PFSK-1 (cell line): ENCODE data around the gene CDKN2B-AS1.

Source experiments
- POLR2AphosphoS5 ChIP-seq: IDR thresholded peaks from 2 replicates; pipeline ENCODE4 v1.6.1; 2012; ENCODE audit warnings: low read depth, mild to moderate bottlenecking, control low read depth, low read length, moderate library complexity
- SIN3A ChIP-seq: IDR thresholded peaks from 2 replicates; pipeline ENCODE4 v1.6.1; 2012; ENCODE audit warnings: mild to moderate bottlenecking, low read length, moderate library complexity, borderline replicate concordance; ENCODE audit not compliant: insufficient read depth
- TF ChIP-seq, protein P1 (sequence below), 2 experiments: IDR thresholded peaks; 2 replicates each; pipeline versions ENCODE4 v1.6.1 to v1.8.0; 2011 to 2012; ENCODE audit warnings: low read depth in 2 of 2, low read length in 2 of 2, control low read depth in 1 of 2, inconsistent platforms in 1 of 2, mild to moderate bottlenecking in 1 of 2, moderate library complexity in 1 of 2; ENCODE audit not compliant: insufficient read depth in 1 of 2

- TF ChIP-seq, protein P1, sequence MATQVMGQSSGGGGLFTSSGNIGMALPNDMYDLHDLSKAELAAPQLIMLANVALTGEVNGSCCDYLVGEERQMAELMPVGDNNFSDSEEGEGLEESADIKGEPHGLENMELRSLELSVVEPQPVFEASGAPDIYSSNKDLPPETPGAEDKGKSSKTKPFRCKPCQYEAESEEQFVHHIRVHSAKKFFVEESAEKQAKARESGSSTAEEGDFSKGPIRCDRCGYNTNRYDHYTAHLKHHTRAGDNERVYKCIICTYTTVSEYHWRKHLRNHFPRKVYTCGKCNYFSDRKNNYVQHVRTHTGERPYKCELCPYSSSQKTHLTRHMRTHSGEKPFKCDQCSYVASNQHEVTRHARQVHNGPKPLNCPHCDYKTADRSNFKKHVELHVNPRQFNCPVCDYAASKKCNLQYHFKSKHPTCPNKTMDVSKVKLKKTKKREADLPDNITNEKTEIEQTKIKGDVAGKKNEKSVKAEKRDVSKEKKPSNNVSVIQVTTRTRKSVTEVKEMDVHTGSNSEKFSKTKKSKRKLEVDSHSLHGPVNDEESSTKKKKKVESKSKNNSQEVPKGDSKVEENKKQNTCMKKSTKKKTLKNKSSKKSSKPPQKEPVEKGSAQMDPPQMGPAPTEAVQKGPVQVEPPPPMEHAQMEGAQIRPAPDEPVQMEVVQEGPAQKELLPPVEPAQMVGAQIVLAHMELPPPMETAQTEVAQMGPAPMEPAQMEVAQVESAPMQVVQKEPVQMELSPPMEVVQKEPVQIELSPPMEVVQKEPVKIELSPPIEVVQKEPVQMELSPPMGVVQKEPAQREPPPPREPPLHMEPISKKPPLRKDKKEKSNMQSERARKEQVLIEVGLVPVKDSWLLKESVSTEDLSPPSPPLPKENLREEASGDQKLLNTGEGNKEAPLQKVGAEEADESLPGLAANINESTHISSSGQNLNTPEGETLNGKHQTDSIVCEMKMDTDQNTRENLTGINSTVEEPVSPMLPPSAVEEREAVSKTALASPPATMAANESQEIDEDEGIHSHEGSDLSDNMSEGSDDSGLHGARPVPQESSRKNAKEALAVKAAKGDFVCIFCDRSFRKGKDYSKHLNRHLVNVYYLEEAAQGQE (IDR thresholded peaks at IDR 0.05; ENCODE audit: insufficient read depth in 1 of 2, low read depth in 2 of 2, low read length in 2 of 2): no peak
- TF ChIP-seq POLR2AphosphoS5 (no peak), SIN3A (no peak)
Measured at GRCh38 chr9:21974343-21974721, 20.3 kb upstream of the CDKN2B-AS1 start.
